Neural progenitor cell (in vitro differentiated cells): ENCODE results near the gene TP53BP2. TPM values are rescaled to one million over a fixed set of nuclear protein-coding genes. Genes with fewer than 3 reads are reported as not detected.
"Not testable (repeated sequence)": the region's sequence is repeated elsewhere in the genome, so short reads cannot be mapped to it uniquely, and the experiment has no call there.

ENCODE experiments used
- DNase-seq: peaks from one replicate; pipeline ENCODE4 v3.0.0-alpha.2; 2016; ENCODE audit warnings: low spot score
- H2AFZ ChIP-seq: fragments of 200-600 bp; sonication (generic); replicated peaks from 2 replicates; pipeline ENCODE4 v1.6.1; 2016; ENCODE audit warnings: antibody characterized with exemption
- H3F3A ChIP-seq: fragments of 200-600 bp; sonication (generic); 2 replicates; pipeline ENCODE4 v1.6.1; 2016; ENCODE audit warnings: antibody characterized with exemption, low read depth
- H3K27ac ChIP-seq: fragments of 200-600 bp; sonication (generic); 2 replicates; pipeline ENCODE4 v1.5.1; 2016; ENCODE audit warnings: mild to moderate bottlenecking
- H3K27me3 ChIP-seq: fragments of 200-600 bp; sonication (generic); 2 replicates; pipeline ENCODE4 v1.6.1; 2016; ENCODE audit warnings: mild to moderate bottlenecking, moderate library complexity
- H3K36me3 ChIP-seq: fragments of 200-600 bp; sonication (generic); 2 replicates; pipeline ENCODE4 v1.5.1; 2016
- H3K4me1 ChIP-seq: fragments of 200-600 bp; sonication (generic); 2 replicates; pipeline ENCODE4 v1.6.1; 2016; ENCODE audit warnings: mixed run types
- H3K4me2 ChIP-seq: fragments of 200-600 bp; sonication (generic); 2 replicates; pipeline ENCODE4 v1.6.1; 2016
- H3K4me3 ChIP-seq: fragments of 200-600 bp; sonication (generic); 2 replicates; pipeline ENCODE4 v1.5.1; 2016
- H3K79me2 ChIP-seq: fragments of 200-600 bp; sonication (generic); 2 replicates; pipeline ENCODE4 v1.6.1; 2016; ENCODE audit warnings: low read depth
- H3K9ac ChIP-seq: fragments of 200-600 bp; sonication (generic); 2 replicates; pipeline ENCODE4 v1.6.1; 2016
- H3K9me3 ChIP-seq: fragments of 200-600 bp; sonication (generic); 2 replicates; pipeline ENCODE4 v1.5.1; 2016; ENCODE audit warnings: low read depth
- H4K20me1 ChIP-seq: fragments of 200-600 bp; sonication (generic); 2 replicates; pipeline ENCODE4 v1.6.1; 2016; ENCODE audit warnings: low read depth
- H3K27ac Mint-ChIP-seq: 3 replicates; pipeline ENCODE4 v1.8.0; 2021; ENCODE audit warnings: mixed read lengths
- H3K27me3 Mint-ChIP-seq: 2 replicates; pipeline ENCODE4 v1.8.0; 2022; ENCODE audit warnings: low read depth, mild to moderate bottlenecking, inconsistent platforms, moderate library complexity, mixed read lengths; ENCODE audit not compliant: insufficient read depth
- H3K36me3 Mint-ChIP-seq: 3 replicates; pipeline ENCODE4 v1.8.0; 2021; ENCODE audit warnings: mixed read lengths
- H3K4me1 Mint-ChIP-seq: 3 replicates; pipeline ENCODE4 v1.8.0; 2021; ENCODE audit warnings: mixed read lengths
- H3K4me3 Mint-ChIP-seq: 3 replicates; pipeline ENCODE4 v1.8.0; 2021; ENCODE audit warnings: mild to moderate bottlenecking, moderate library complexity, mixed read lengths
- H3K9me3 Mint-ChIP-seq: 3 replicates; pipeline ENCODE4 v1.8.0; 2020; ENCODE audit warnings: mixed read lengths
- EZH2 ChIP-seq: fragments of 200-600 bp; sonication (generic); IDR thresholded peaks from 2 replicates; pipeline ENCODE4 v1.6.1; 2017; ENCODE audit warnings: antibody characterized with exemption, mild to moderate bottlenecking, moderate library complexity
- EZH2phosphoT487 ChIP-seq: fragments of 200-600 bp; sonication (generic); IDR thresholded peaks from 2 replicates; pipeline ENCODE4 v1.6.1; 2017; ENCODE audit warnings: antibody characterized with exemption
- total RNA-seq: library from RNA; depleted of rRNA; stranded (reverse); fragments of >200 nt; gene quantifications from 2 replicates; pipeline ENCODE4 v1.2.3, GENCODE V29; 2015; ENCODE audit warnings: low replicate concordance
- TF ChIP-seq, protein P1 (sequence below): fragments of 200-600 bp; sonication (generic); IDR thresholded peaks from 2 replicates; pipeline ENCODE4 v1.5.1; 2017; ENCODE audit warnings: antibody characterized with exemption, mild to moderate bottlenecking

The TP53BP2 gene
- total RNA-seq, 1 donor from 2014 or later: 56.3 TPM

- no peaks in the 10 kb centered on the region for H3K27me3 ChIP-seq
- H3K9me3 ChIP-seq: no peaks in the 10 kb centered on the region
- peaks cover 15% of the 10 kb centered on the region for H3K36me3 ChIP-seq
- no peak overlapping the region for H3K9ac ChIP-seq
- H3K4me3 Mint-ChIP-seq: no peak overlapping the region
- peak overlapping the region; percentile 12 for H3K4me2 ChIP-seq
- peak overlapping the region; percentile 64 for H3K27ac Mint-ChIP-seq
- H3K36me3 Mint-ChIP-seq: peaks cover 28% of the 10 kb centered on the region
- no peaks in the 10 kb centered on the region for H3K9me3 Mint-ChIP-seq
- peaks cover 15% of the 10 kb centered on the region for H3F3A ChIP-seq
- TF ChIP-seq EZH2 (no peak), EZH2phosphoT487 (no peak)
- TF ChIP-seq, protein P1, sequence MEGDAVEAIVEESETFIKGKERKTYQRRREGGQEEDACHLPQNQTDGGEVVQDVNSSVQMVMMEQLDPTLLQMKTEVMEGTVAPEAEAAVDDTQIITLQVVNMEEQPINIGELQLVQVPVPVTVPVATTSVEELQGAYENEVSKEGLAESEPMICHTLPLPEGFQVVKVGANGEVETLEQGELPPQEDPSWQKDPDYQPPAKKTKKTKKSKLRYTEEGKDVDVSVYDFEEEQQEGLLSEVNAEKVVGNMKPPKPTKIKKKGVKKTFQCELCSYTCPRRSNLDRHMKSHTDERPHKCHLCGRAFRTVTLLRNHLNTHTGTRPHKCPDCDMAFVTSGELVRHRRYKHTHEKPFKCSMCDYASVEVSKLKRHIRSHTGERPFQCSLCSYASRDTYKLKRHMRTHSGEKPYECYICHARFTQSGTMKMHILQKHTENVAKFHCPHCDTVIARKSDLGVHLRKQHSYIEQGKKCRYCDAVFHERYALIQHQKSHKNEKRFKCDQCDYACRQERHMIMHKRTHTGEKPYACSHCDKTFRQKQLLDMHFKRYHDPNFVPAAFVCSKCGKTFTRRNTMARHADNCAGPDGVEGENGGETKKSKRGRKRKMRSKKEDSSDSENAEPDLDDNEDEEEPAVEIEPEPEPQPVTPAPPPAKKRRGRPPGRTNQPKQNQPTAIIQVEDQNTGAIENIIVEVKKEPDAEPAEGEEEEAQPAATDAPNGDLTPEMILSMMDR: no peak
- H4K20me1 ChIP-seq: peaks cover 73% of the 10 kb centered on the region
- no peak for DNase-seq
- peaks cover 27% of the 10 kb centered on the region for H3K4me1 ChIP-seq
- peak overlapping the region; percentile 70 for H3K27ac ChIP-seq
- peaks cover 98% of the 10 kb centered on the region for H3K79me2 ChIP-seq
- peaks cover 26% of the 10 kb centered on the region for H3K4me1 Mint-ChIP-seq
- no peak overlapping the region for H2AFZ ChIP-seq
- peaks cover 2% of the 10 kb centered on the region for H3K27me3 Mint-ChIP-seq
- H3K4me3 ChIP-seq: no peak overlapping the region
Observed at GRCh38 chr1:223820515-223820858, 25.3 kb downstream of the TP53BP2 start.

DNA sequence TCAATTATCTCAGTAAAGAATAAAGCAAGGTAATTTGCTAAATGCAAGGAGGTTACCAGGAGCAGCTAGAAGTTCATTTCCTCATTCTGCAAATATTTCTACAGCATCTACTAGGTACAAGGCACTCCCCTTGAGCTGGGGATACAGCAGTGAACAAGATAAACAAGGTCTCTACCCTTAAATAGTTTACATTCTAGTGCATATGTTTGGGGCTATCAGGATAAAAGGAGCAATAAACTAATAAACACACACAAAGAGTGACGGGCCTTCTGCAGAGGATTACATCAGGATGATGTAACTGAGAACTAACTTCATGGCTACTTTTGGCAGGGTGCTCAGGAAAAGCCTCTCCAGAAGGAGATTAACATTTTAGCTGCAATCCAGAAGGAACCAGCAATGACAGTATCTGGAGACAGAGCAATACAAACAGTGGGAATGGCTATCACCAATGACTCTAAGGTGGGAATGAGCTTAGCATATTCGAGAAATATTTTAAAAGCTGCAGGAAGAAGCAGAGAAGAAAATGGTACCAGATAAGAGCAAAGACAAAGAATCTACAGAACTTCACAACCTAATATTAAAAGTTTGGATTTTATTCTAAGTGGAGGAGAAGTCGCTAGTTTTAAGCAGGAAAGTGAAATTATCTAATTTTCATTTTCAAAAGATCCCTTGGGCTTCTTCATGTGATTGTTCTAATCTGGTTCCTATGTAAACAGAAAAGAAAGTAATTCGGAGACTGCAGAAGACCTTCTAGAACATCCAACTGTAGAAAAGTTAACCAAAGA lies 25.8 kb downstream of the TP53BP2 start:
- H3K36me3 ChIP-seq: peaks cover 15% of the 10 kb centered on the region
- DNase-seq: no peak
- H3K27ac Mint-ChIP-seq: no peak overlapping the region
- H3K4me3 ChIP-seq: no peak overlapping the region
- H3K27ac ChIP-seq: peak overlapping the region; percentile 70
- no peaks in the 10 kb centered on the region for H3K9me3 ChIP-seq
- H3K9ac ChIP-seq: no peak overlapping the region
- H3F3A ChIP-seq: peaks cover 15% of the 10 kb centered on the region
- H3K4me2 ChIP-seq: peak overlapping the region; percentile 12
- H3K4me1 Mint-ChIP-seq: peaks cover 26% of the 10 kb centered on the region
- H3K27me3 ChIP-seq: no peaks in the 10 kb centered on the region
- H3K9me3 Mint-ChIP-seq: no peaks in the 10 kb centered on the region
- peaks cover 98% of the 10 kb centered on the region for H3K79me2 ChIP-seq
- TF ChIP-seq EZH2 (no peak), EZH2phosphoT487 (no peak)
- TF ChIP-seq, protein P1: no peak
- peaks cover 2% of the 10 kb centered on the region for H3K27me3 Mint-ChIP-seq
- no peak overlapping the region for H3K4me3 Mint-ChIP-seq
- peaks cover 28% of the 10 kb centered on the region for H3K36me3 Mint-ChIP-seq
- no peak overlapping the region for H2AFZ ChIP-seq
- H4K20me1 ChIP-seq: peaks cover 73% of the 10 kb centered on the region
- H3K4me1 ChIP-seq: peaks cover 26% of the 10 kb centered on the region

DNA sequence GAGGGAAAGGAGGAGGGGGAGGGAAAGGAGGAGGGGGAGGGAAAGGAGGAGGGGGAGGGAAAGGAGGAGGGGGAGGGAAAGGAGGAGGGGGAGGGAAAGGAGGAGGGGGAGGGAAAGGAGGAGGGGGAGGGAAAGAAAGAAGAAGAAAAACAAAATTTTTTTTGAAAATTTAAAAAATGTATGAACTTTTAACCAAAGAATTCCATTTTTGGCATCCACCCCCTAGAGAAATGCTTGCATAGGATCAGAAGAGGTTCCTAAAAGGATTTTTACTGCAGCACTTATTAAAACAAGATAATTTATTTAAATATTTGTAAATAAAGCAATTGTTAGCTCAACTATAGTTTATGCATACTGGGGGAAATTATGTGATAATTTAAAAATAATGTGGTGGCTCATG lies 28.5 kb downstream of the TP53BP2 start:
- H2AFZ ChIP-seq, H3K9me3 ChIP-seq, DNase-seq, H3K27ac ChIP-seq, H3K9ac ChIP-seq, H3K27me3 Mint-ChIP-seq, H3K4me2 ChIP-seq, H3K27me3 ChIP-seq, H3K4me3 ChIP-seq, H3K27ac Mint-ChIP-seq, H3K4me3 Mint-ChIP-seq, H3K9me3 Mint-ChIP-seq: not testable (repeated sequence)
- Histone ChIP-seq H3F3A (peaks cover 15% of the 10 kb centered on the region), H3K36me3 (peaks cover 15% of the 10 kb centered on the region), H4K20me1 (peaks cover 53% of the 10 kb centered on the region), H3K4me1 (peaks cover 15% of the 10 kb centered on the region), H3K79me2 (peaks cover 82% of the 10 kb centered on the region)
- Mint-ChIP-seq H3K36me3 (peaks cover 41% of the 10 kb centered on the region), H3K4me1 (peaks cover 22% of the 10 kb centered on the region)

DNA sequence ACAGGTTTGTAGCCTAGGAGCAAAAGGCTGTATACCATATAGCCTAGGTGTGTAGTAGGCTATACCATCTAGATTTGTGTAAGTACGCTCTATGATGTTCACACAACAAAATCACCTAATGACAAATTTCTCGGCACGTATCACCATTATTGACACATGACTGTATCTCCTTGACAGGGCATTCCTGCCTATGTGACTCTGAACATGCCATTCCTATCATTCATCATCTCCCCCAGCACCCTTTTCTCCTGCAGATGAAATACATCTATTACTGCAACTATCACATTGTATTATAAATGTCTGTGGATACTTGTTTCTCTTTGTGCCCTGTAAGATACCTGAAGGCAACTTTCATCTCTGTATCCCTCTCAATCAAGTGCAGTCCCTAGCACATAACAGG lies 29.9 kb downstream of the TP53BP2 start:
- H2AFZ ChIP-seq: no peak overlapping the region
- H3K27ac ChIP-seq: no peak overlapping the region
- no peak for DNase-seq
- no peaks in the 10 kb centered on the region for H3K9me3 Mint-ChIP-seq
- peaks cover 39% of the 10 kb centered on the region for H4K20me1 ChIP-seq
- H3K9ac ChIP-seq: no peak overlapping the region
- peaks cover 33% of the 10 kb centered on the region for H3K36me3 Mint-ChIP-seq
- peaks cover 16% of the 10 kb centered on the region for H3K36me3 ChIP-seq
- peaks cover 10% of the 10 kb centered on the region for H3K4me1 ChIP-seq
- no peak overlapping the region for H3K27ac Mint-ChIP-seq
- no peak overlapping the region for H3K4me3 Mint-ChIP-seq
- no peak overlapping the region for H3K4me2 ChIP-seq
- H3K9me3 ChIP-seq: no peaks in the 10 kb centered on the region
- peaks cover 15% of the 10 kb centered on the region for H3K4me1 Mint-ChIP-seq
- H3K27me3 ChIP-seq: no peaks in the 10 kb centered on the region
- H3K79me2 ChIP-seq: peaks cover 74% of the 10 kb centered on the region
- H3K4me3 ChIP-seq: no peak overlapping the region
- H3K27me3 Mint-ChIP-seq: peaks cover 2% of the 10 kb centered on the region
- TF ChIP-seq, protein P1: no peak
- TF ChIP-seq EZH2 (no peak), EZH2phosphoT487 (no peak)
- peaks cover 10% of the 10 kb centered on the region for H3F3A ChIP-seq
